Measurements from ENCODE around the gene PDCD4.
A peak's percentile ranks its signal among the peaks of the same experiment; 100 is the strongest.

The PDCD4 gene

GRCh38 chr10:110871298-110872084 is at the start of gene PDCD4:
Gene PDCD4, plus strand, starts transcription at chr10:110871928. Its CDS starts 4,100 bp downstream, at chr10:110876028.
- peak; percentile 90 for DNase-seq (ENCODE audit: low read depth)

GRCh38 chr10:110822035-110822711 is 49.6 kb upstream of the PDCD4 start:
- no peak for DNase-seq (ENCODE audit: low read depth)

- DNase-seq (ENCODE audit: low read depth): no peak
Observed at GRCh38 chr10:110822712-110823311, 48.9 kb upstream of the PDCD4 start.

DNA sequence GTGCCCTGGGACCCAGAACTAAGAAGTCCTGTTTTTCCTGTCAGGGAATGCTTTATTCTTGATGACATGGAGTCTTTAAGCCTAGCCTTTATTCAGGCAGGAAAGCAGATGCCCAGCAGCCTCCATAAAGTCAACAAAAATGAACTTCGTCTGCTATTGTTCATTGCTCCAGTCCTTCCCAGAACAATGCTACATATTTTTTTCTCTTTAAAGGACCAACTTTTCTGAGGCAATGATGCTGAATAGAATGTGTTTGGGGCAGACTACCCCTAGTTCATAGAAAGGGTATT is 47.6 kb upstream of the PDCD4 start:
- DNase-seq (ENCODE audit: low read depth): no peak

- DNase-seq (ENCODE audit: low read depth): no peak
Observed at GRCh38 chr10:110824660-110825059, 47.1 kb upstream of the PDCD4 start.

DNA sequence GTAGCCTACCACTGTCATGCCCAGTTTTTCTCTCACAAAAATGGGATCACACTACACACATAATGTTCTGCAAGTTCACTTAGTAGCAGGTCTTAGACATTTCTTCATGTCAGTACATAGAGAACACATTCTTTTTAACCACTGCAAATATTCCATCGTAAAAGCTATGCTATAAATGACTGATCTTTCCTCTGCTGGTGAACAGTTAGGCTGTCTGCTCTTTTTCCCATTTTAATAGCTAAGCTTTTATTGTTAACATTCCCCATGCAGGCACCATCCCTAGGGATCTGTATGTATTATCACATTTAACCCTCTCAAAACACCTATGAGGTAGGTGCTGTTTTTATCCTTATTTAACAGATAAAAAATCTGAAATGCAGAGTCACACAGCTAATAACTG is 46.2 kb upstream of the PDCD4 start:
- no peak for DNase-seq (ENCODE audit: low read depth)

- DNase-seq (ENCODE audit: low read depth): no peak
Observed at GRCh38 chr10:110827410-110827809, 44.3 kb upstream of the PDCD4 start.

DNA sequence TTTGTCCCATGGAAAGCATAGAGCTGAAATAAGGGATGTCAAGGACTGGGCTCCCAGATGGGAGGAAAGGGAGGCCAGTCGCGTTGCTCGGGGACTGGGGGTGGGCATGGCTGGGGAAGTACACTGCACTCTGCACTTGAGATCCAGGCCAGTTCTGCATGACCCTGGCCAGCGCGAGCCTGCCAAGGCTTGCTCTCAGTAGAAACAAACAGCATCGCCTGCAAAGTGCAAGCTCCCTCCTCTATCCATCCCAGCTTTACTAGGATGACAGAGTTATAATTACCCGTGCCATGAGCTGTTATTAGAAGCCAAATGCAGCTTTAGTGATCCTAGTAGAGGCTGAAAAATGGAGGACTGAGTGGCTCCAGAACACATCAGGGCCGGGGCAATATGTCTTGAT is 43.9 kb upstream of the PDCD4 start:
- no peak for DNase-seq (ENCODE audit: low read depth)

GRCh38 chr10:110828525-110828924 is 43.2 kb upstream of the PDCD4 start:
- no peak for DNase-seq (ENCODE audit: low read depth)

DNA sequence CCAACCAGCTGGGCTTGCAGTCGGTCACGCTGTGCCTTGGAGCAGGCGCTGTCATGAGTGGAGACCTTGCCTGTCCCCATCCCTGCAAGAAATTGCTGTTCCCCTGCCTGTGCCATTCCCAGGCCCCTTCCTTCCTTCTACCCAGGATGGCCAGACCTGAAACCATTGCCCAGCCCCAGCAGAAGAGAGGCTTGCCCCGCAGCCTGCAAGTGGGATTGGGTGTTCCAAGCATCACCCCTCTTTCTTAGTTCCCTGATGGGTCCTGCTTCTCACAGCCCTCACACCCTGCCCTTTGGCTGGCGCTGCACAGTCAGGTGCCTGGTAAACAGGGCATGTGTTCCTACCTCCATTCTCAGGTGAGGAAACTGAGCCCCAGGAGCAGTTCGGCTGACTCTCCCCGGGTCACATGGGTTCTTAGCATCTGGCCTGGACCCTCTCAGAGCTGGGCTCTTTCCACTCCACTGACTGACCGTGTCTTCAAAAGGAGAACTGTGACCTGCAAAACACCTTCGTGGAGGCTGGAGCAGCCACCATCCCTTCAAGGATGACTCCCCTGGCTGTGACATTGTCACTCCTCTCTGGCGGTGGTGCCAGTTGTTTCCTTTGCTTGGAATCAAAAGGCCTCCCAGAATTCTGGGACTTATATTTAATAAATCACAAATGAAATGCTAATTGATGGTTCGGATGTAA is 41.9 kb upstream of the PDCD4 start:
- DNase-seq (ENCODE audit: low read depth): no peak

DNA sequence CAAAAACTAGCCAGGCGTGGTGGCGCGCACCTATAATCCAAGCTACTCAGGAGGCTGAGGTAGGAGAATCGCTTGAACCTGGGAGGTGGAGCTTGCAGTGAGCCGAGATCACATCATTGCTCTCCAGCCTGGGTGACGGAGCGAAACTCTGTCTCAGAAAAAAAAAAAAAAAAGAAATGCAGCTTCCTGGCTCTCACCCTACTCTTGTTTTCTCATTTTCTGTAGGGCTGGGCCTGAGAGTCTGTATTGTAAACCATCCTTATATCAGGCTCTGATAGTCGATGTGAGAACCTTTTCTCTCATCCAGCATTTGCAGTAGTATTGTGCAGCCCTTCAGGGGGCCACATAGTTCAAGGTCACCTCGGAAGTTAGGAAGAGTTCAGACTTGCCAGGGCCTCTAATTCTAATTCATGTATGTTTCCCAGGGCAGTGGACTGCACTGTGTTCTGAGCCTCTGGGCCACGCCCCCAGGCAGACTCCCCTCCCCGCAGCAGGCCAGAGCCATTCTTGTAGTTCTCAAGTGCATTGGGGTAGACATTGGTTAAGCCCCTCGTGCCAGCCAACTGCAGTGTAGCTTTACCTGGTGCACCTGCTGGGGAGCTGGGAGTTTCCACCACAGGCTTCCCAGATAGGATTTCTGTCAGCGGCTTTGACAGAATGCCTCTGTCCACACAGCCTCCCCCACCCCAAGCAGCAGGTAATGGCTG is 38.3 kb upstream of the PDCD4 start:
- DNase-seq (ENCODE audit: low read depth): no peak

GRCh38 chr10:110833941-110834628 is 37.6 kb upstream of the PDCD4 start:
- no peak for DNase-seq (ENCODE audit: low read depth)

DNA sequence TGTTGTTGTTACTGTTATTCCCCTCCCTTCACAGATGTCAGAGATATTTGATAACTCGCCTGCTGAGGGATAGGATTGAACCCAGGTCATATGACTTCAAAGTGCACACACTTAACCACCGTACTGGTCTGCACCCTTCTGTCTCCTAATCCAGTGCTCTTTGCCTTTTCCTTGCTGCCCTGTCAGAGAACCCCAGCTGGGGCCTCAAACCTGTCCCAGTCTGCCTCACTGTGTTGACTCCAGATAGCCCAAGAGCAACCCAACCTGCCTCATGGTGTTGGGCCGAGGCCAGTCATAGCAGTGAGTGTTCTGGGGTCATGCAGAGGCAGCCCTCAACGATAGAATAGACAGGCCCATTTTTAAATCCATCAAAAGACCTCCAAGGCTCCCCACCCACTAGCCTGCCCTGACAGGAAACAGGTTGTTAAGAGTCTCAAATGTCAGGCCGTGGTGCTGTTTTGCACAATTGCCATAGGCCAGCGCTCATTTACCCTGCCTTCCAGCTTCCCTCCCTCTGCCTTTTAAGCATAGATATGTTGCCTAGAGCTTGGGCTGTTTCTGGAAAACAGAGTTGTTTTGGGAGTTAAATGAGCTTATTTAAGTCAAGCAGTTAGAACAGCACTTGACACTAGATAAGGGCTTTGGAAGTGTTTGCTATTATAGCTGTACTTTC is 37.0 kb upstream of the PDCD4 start:
- no peak for DNase-seq (ENCODE audit: low read depth)

DNA sequence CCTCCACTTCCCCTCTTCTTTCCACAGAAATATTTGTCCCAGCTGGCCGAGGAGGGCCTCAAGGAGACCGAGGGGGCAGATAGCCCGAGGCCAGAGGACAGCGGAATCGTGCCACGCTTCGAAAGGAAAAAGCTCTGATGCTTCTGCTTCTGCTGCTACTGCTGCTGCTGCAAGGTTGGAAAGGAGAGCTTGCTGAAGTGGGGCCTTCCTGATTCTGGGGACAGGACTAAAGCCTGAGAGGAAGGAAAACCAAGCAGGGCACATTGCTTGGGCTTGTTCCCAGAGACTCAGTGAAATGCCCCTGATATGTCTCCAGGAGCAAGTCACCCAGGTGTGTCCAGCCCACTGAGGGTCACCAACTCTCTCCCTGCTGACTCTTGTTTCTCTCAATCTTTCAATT is 35.9 kb upstream of the PDCD4 start:
- DNase-seq (ENCODE audit: low read depth): no peak

DNA sequence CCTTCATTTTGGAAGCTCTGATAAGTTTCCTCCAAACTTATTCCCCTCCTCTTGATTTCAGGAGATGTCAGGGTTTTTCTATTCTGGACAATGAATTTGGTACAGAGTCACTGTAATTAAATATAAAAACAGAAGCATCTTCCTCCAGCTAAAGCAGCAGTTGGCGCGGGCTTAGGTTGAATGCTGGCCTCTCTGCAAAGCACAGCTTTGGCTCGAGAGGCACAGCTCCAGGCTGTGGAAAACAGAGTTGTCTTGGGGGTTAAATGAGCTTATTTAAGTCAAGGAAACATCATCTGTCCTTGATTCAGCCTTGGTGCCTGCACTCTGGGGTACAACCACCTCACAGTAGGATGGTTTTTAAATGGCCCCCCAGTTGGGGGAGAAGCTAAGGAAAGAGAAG is 35.0 kb upstream of the PDCD4 start:
- no peak for DNase-seq (ENCODE audit: low read depth)

DNA sequence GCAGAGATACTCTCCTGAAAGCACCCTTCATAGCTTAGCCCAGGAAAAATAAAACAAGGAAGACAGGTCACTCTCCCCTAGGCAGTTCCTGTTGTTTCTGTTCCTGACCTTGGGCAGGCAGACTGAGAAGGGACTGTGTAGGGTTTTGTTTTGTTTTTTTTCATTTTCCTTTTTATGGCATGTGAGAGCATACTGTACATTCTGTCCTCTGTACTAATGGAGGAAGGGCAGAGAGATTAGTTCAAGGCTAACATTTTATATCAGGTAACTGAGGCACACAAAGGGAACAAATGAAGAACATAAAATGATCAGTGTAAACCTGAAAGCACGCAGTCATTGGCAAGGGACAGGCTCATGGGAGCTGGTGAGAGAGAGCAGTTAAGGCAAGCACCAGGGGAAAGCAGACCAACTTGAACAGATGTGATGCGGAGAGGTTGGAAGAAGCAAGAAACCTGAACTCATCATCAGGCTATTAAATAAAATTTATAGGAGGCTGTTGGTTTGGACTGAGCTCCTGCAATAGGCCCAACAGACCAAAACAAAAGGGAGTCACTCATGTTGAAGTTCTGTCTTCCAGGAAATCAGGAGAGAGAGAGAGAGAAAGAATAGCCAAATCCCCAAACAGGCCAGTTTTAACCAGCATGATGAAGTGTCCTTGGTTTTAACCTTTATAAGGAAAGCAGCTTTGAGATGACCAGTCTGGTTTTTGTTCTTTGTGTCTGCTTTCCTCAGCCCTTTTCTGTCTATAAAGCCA is 34.1 kb upstream of the PDCD4 start:
- no peak for DNase-seq (ENCODE audit: low read depth)

DNA sequence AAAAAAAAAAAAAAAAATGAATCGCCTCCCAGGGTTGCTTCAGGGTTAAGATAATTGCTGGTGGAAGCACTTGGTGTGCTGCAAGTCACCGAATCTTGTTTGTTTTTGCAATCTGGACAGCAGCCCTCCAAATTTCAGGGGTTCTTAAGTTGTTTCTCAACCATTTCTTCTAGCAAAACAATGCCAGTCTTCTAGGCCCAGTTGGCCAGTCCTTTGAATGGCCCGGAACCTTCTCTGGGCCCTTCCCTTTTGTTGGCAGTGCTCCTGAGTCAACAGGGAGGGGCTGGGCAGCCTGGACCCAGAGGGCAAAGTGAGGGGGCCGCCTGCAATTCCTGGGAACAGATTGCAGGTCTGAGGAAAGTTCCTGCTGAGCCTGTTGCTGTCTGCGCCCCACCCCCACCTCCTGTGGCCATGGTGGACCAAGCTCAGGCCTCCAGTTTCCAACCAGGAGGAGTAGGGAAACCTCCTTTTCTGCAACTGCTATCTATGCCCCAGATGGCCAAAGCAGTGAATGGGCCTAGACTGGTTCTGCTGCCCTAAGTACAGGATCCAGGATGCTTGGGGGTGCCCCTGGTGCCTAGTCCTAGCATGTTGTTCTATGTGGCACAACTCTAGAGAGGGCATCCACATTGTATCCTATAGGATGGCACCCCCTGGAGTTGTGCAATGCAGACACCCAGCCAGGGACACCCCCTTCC is 31.4 kb upstream of the PDCD4 start:
- DNase-seq (ENCODE audit: low read depth): no peak

DNA sequence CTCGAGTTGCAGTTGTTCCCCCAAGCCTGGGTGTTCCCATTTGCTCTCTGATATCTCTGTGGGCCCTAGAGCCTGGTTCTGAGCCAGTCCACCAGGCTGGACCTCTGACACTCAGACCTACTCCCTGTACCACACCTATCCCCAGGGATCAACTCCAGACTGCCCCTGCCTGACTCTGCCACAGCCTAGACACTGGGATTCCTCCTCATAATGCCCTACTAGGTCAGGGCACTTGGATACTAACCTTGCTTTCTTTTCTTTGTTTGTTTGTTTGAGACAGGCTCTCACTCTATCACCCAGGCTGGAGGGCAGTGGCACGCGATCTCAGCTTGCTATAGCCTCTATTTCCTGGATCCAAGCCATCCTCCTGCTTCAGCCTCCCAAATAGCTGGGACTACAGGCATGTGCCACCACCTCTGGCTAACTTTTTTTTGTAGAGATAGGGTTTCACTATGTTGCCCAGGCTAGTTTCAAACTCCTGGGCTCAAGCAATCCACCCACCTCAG is 30.8 kb upstream of the PDCD4 start:
- no peak for DNase-seq (ENCODE audit: low read depth)

- DNase-seq (ENCODE audit: low read depth): no peak
Observed at GRCh38 chr10:110841767-110842267, 29.9 kb upstream of the PDCD4 start.
